Liver (tissue), 9 donors: ENCODE results near the gene MTHFD1L. TPM values are rescaled to one million over a fixed set of nuclear protein-coding genes. Genes with fewer than 3 reads are reported as not detected.

ENCODE experiments used
- DNase-seq: peaks from one replicate; pipeline ENCODE4 v3.0.0-alpha.2; 2017; ENCODE audit warnings: low spot score
- H3K27ac ChIP-seq, 2 donors: one replicate each; pipeline ENCODE4 v1.7.0; 2013; ENCODE audit warnings: inconsistent platforms in 2 of 2, low read length in 2 of 2, control low read depth in 1 of 2, low read depth in 1 of 2, mild to moderate bottlenecking in 1 of 2
- H3K27me3 ChIP-seq, 4 donors: one replicate each; pipeline versions ENCODE4 v1.6.1 to v1.7.0; 2013; ENCODE audit warnings: low read length in 3 of 4, inconsistent platforms in 1 of 4, mild to moderate bottlenecking in 1 of 4, moderate library complexity in 1 of 4; ENCODE audit not compliant: control insufficient read depth in 4 of 4, insufficient read depth in 4 of 4
- H3K36me3 ChIP-seq, 4 donors: one replicate each; pipeline versions ENCODE4 v1.6.1 to v1.7.0; 2013; ENCODE audit warnings: low read length in 3 of 4, mild to moderate bottlenecking in 3 of 4, low read depth in 1 of 4, moderate library complexity in 1 of 4; ENCODE audit not compliant: control insufficient read depth in 4 of 4, insufficient read depth in 3 of 4
- H3K4me1 ChIP-seq, 4 donors: one replicate each; pipeline versions ENCODE4 v1.6.1 to v1.7.0; 2013; ENCODE audit warnings: low read length in 3 of 4, mild to moderate bottlenecking in 3 of 4, moderate library complexity in 1 of 4; ENCODE audit not compliant: control insufficient read depth in 4 of 4, insufficient read depth in 4 of 4
- H3K4me3 ChIP-seq, 3 donors: one replicate each; pipeline versions ENCODE4 v1.6.1 to v1.7.0; 2013; ENCODE audit warnings: low read length in 3 of 3, control low read depth in 1 of 3, low read depth in 1 of 3, mild to moderate bottlenecking in 1 of 3
- H3K9ac ChIP-seq, 2 donors: one replicate each; pipeline ENCODE4 v1.7.0; 2013; ENCODE audit warnings: low read length in 2 of 2, mild to moderate bottlenecking in 2 of 2, moderate library complexity in 2 of 2, control low read depth in 1 of 2, low read depth in 1 of 2
- H3K9me3 ChIP-seq, 4 donors: one replicate each; pipeline versions ENCODE4 v1.6.1 to v1.7.0; 2013; ENCODE audit warnings: low read length in 3 of 4; ENCODE audit not compliant: control insufficient read depth in 4 of 4
- CTCF ChIP-seq: fragments of 150-350 bp; IDR thresholded peaks from 2 replicates; pipeline ENCODE4 v1.5.1; 2017; ENCODE audit warnings: improper control_type of control experiment, low read depth, low read length; ENCODE audit not compliant: missing input control
- EGR1 ChIP-seq, 2 donors: IDR thresholded peaks; 2 replicates each; pipeline ENCODE4 v1.6.1; 2016 to 2018; ENCODE audit warnings: antibody characterized with exemption in 2 of 2, low read depth in 2 of 2
- FOXA1 ChIP-seq: IDR thresholded peaks from 2 replicates; pipeline ENCODE4 v1.6.1; 2016; ENCODE audit warnings: antibody characterized with exemption
- FOXA2 ChIP-seq: IDR thresholded peaks from 2 replicates; pipeline ENCODE4 v1.6.1; 2016; ENCODE audit warnings: antibody characterized with exemption
- GABPA ChIP-seq, 2 donors: IDR thresholded peaks in 1 of 2; conservative IDR thresholded peaks in 1 of 2; 2 replicates each; pipeline ENCODE4 v1.6.1; 2016; ENCODE audit warnings: antibody characterized with exemption in 2 of 2, mild to moderate bottlenecking in 1 of 2, moderate library complexity in 1 of 2
- HNF4A ChIP-seq, 2 donors: conservative IDR thresholded peaks; 2 replicates each; pipeline ENCODE4 v1.6.1; 2016; ENCODE audit warnings: antibody characterized with exemption in 2 of 2, mild to moderate bottlenecking in 2 of 2
- HNF4G ChIP-seq: IDR thresholded peaks from 2 replicates; pipeline ENCODE4 v1.6.1; 2016; ENCODE audit warnings: antibody characterized with exemption
- JUND ChIP-seq, 2 donors: IDR thresholded peaks; 2 replicates each; pipeline ENCODE4 v1.6.1; 2016; ENCODE audit warnings: antibody characterized with exemption in 2 of 2
- MAX ChIP-seq: IDR thresholded peaks from 2 replicates; pipeline ENCODE4 v1.6.1; 2016; ENCODE audit warnings: antibody characterized with exemption
- NR2F2 ChIP-seq: IDR thresholded peaks from 2 replicates; pipeline ENCODE4 v1.6.1; 2016; ENCODE audit warnings: antibody characterized with exemption
- RAD21 ChIP-seq, 2 donors: IDR thresholded peaks; 2 replicates each; pipeline ENCODE4 v1.6.1; 2016; ENCODE audit warnings: antibody characterized with exemption in 2 of 2, mild to moderate bottlenecking in 2 of 2
- REST ChIP-seq: IDR thresholded peaks from 2 replicates; pipeline ENCODE4 v1.6.1; 2016; ENCODE audit warnings: antibody characterized with exemption, mild to moderate bottlenecking
- RXRA ChIP-seq, 2 donors: IDR thresholded peaks; 2 replicates each; pipeline ENCODE4 v1.6.1; 2017 to 2018; ENCODE audit warnings: antibody characterized with exemption in 2 of 2, mild to moderate bottlenecking in 1 of 2
- SP1 ChIP-seq: IDR thresholded peaks from 2 replicates; pipeline ENCODE4 v1.6.1; 2018; ENCODE audit warnings: antibody characterized with exemption, mild to moderate bottlenecking
- YY1 ChIP-seq: IDR thresholded peaks from 2 replicates; pipeline ENCODE4 v1.6.1; 2016; ENCODE audit warnings: antibody characterized with exemption, mild to moderate bottlenecking
- WGBS: extraction: QIAGEN DNeasy Blood & Tissue Kit; methylation state at CpG from one replicate; pipeline ENCODE4 v1.1.7; 2013; 5-methylcytosine and 5-hydroxymethylcytosine counted together
- polyA plus RNA-seq, 2 donors: library from polyadenylated mRNA; stranded (reverse) in 1 of 2; unstranded in 1 of 2; fragments of 200-250 nt in 1 of 2; fragments of >200 nt in 1 of 2; fragmentation: Nextera tagmentation in 1 of 2; extraction: Ambion mirVana in 1 of 2; gene quantifications; one replicate each; pipeline versions ENCODE4 v1.2.1 to v1.2.3, GENCODE V29; 2013 to 2015
- total RNA-seq, 2 donors: library from RNA; depleted of rRNA; stranded (reverse); fragments of >200 nt; gene quantifications; one replicate each; pipeline ENCODE4 v1.2.3, GENCODE V29; 2014
- TF ChIP-seq, protein P1 (sequence below): IDR thresholded peaks from 2 replicates; pipeline ENCODE4 v1.6.1; 2016; ENCODE audit warnings: antibody characterized with exemption
- TF ChIP-seq, protein P2 (sequence below): IDR thresholded peaks from 2 replicates; pipeline ENCODE4 v1.6.1; 2016; ENCODE audit warnings: antibody characterized with exemption
- donor health status: healthy.
- donor health status: healthy.
- donor health status: healthy.
- donor health status: healthy.
- donor health status: healthy.

MTHFD1L gene
- total and polyA plus RNA-seq, 4 donors, result 2.0 to 7.7 (median 2.8) TPM

- DNase-seq, result no peak
- Histone ChIP-seq H3K27ac (no peak overlapping the region), H3K4me1 (no peaks in the 10 kb centered on the region), H3K36me3 (no peaks in the 10 kb centered on the region), H3K4me3 (no peak overlapping the region), H3K9ac (no peak overlapping the region), H3K9me3 (no peaks in the 10 kb centered on the region), H3K27me3 (no peaks in the 10 kb centered on the region)
- no peak for TF ChIP-seq RAD21 (IDR thresholded peaks at IDR 0.05)
- no peak for TF ChIP-seq HNF4A (conservative IDR thresholded peaks at IDR 0.05)
- TF ChIP-seq GABPA (IDR thresholded peaks at IDR 0.05 in 1 of 2, conservative IDR thresholded peaks at IDR 0.05 in 1 of 2), result no peak
- TF ChIP-seq, protein P1, sequence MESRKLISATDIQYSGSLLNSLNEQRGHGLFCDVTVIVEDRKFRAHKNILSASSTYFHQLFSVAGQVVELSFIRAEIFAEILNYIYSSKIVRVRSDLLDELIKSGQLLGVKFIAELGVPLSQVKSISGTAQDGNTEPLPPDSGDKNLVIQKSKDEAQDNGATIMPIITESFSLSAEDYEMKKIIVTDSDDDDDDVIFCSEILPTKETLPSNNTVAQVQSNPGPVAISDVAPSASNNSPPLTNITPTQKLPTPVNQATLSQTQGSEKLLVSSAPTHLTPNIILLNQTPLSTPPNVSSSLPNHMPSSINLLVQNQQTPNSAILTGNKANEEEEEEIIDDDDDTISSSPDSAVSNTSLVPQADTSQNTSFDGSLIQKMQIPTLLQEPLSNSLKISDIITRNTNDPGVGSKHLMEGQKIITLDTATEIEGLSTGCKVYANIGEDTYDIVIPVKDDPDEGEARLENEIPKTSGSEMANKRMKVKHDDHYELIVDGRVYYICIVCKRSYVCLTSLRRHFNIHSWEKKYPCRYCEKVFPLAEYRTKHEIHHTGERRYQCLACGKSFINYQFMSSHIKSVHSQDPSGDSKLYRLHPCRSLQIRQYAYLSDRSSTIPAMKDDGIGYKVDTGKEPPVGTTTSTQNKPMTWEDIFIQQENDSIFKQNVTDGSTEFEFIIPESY, result no peak
- TF ChIP-seq EGR1 (IDR thresholded peaks at IDR 0.05; ENCODE audit: low read depth in 2 of 2), result no peak
- TF ChIP-seq YY1, result no peak
- no peak for TF ChIP-seq JUND (IDR thresholded peaks at IDR 0.05)
- TF ChIP-seq HNF4G, result no peak
- TF ChIP-seq FOXA2, result no peak
- TF ChIP-seq MAX, result no peak
- no peak for TF ChIP-seq FOXA1
- TF ChIP-seq CTCF, result no peak
- TF ChIP-seq SP1, result no peak
- TF ChIP-seq RXRA (IDR thresholded peaks at IDR 0.05), result no peak
- no peak for TF ChIP-seq NR2F2
- TF ChIP-seq, protein P2, sequence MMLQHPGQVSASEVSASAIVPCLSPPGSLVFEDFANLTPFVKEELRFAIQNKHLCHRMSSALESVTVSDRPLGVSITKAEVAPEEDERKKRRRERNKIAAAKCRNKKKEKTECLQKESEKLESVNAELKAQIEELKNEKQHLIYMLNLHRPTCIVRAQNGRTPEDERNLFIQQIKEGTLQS, result no peak
- WGBS, result 95% methylated on average over 10 of the region's 10 CpGs
Measured at GRCh38 chr6:150978624-150979023, 113.1 kb downstream of the MTHFD1L start.

DNA sequence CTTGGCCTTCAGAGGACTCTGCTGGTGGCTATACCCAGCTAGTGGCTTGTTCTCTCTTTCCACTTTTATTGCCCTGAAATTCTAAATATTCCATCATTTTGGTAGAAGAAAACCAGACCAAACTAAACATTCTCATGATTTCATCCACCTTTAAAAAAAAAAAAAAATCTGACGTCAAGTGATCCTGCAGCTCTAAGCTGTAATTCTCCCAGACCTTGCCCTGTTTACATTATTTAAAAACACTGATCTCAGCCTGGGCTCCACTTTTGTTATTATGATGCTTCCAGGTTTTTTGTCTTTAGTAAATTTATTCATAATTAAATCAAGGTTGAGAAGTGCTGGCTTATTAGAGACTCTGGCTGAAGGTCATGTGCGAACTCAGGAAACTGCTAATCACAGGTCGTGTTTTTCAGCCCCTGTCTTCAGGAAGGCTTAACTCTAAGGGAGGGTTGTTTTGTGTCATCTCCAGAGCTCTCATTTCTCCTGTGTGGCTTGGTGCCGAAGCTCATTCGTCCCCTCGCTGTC is 114.4 kb downstream of the MTHFD1L start:
- Histone ChIP-seq H3K9ac (no peak overlapping the region), H3K36me3 (no peaks in the 10 kb centered on the region), H3K9me3 (no peaks in the 10 kb centered on the region), H3K27ac (no peak overlapping the region), H3K4me3 (no peak overlapping the region), H3K27me3 (no peaks in the 10 kb centered on the region), H3K4me1 (no peaks in the 10 kb centered on the region)
- DNase-seq, result no peak
- no peak for TF ChIP-seq FOXA2
- TF ChIP-seq CTCF, result no peak
- no peak for TF ChIP-seq SP1
- TF ChIP-seq, protein P1, result no peak
- TF ChIP-seq FOXA1, result no peak
- TF ChIP-seq EGR1 (IDR thresholded peaks at IDR 0.05; ENCODE audit: low read depth in 2 of 2), result no peak
- no peak for TF ChIP-seq REST
- no peak for TF ChIP-seq RXRA (IDR thresholded peaks at IDR 0.05)
- 94% methylated on average over 6 of the region's 6 CpGs for WGBS
